Stomach (tissue), 9 donors: Measurements from ENCODE around the gene TMEM208. TPM values are rescaled to one million over a fixed set of nuclear protein-coding genes. Genes with fewer than 3 reads are reported as not detected.

Experiments
- DNase-seq, 2 donors: peaks; one replicate each; pipeline versions ENCODE4 v3.0.0 to v3.0.0-alpha.2; 2013 to 2019
- H3K27ac ChIP-seq, 5 donors: fragments of 200-600 bp in 4 of 5; sonication (generic) in 4 of 5; one replicate each; pipeline ENCODE4 v1.5.1; 2013 to 2019; ENCODE audit warnings: mild to moderate bottlenecking in 1 of 5, moderate library complexity in 1 of 5
- H3K27me3 ChIP-seq, 3 donors: fragments of 200-600 bp; sonication (generic); one replicate each; pipeline ENCODE4 v1.5.1; 2017 to 2019; ENCODE audit warnings: mixed run types in 1 of 3
- H3K36me3 ChIP-seq, 4 donors: fragments of 200-600 bp; sonication (generic); 1 replicate in 3 of 4; 2 replicates in 1 of 4; pipeline ENCODE4 v1.5.1; 2016 to 2019
- H3K4me1 ChIP-seq, 4 donors: fragments of 200-600 bp; sonication (generic); one replicate each; pipeline ENCODE4 v1.5.1; 2016 to 2019
- H3K4me3 ChIP-seq, 4 donors: fragments of 200-600 bp; sonication (generic) in 3 of 4; one replicate each; pipeline ENCODE4 v1.5.1; 2016 to 2019; ENCODE audit warnings: mild to moderate bottlenecking in 1 of 4
- H3K9me3 ChIP-seq, 4 donors: fragments of 200-600 bp; sonication (generic); one replicate each; pipeline ENCODE4 v1.5.1; 2016 to 2019
- EP300 ChIP-seq: sonication (generic); formaldehyde crosslinking; IDR thresholded peaks from one replicate; pipeline ENCODE4 v1.6.1; 2017; ENCODE audit warnings: antibody characterized with exemption
- POLR2A ChIP-seq, 4 donors: fragments of 450-650 bp; IDR thresholded peaks; one replicate each; pipeline ENCODE4 v1.6.1; 2016; ENCODE audit warnings: antibody characterized with exemption in 4 of 4, control low read depth in 2 of 4, mild to moderate bottlenecking in 1 of 4, moderate library complexity in 1 of 4
- POLR2AphosphoS5 ChIP-seq, 3 donors: sonication (generic); formaldehyde crosslinking; IDR thresholded peaks; one replicate each; pipeline ENCODE4 v1.6.1; 2016; ENCODE audit warnings: antibody characterized with exemption in 3 of 3
- WGBS, 5 donors: extraction: QIAGEN DNeasy Blood & Tissue Kit in 3 of 5; methylation state at CpG; one replicate each; pipeline versions ENCODE4 v1.1.5 to v1.1.7; 2013 to 2018; 5-methylcytosine and 5-hydroxymethylcytosine counted together
- intact Hi-C: fragments of 100-400 bp; cut with DNase I; formaldehyde crosslinking; loops from one replicate; pipeline ENCODE4 v1.15.1; 2023; ENCODE audit warnings: low total_unique reads
- polyA plus RNA-seq, 3 donors: library from polyadenylated mRNA; stranded (reverse); fragments of 200-250 nt; gene quantifications; one replicate each; pipeline ENCODE4 v1.2.3, GENCODE V29; 2013
- total RNA-seq, 5 donors: library from RNA; depleted of rRNA; stranded (reverse); fragments of >200 nt; gene quantifications; one replicate each; pipeline versions ENCODE4 v1.1.0 to v1.2.3, GENCODE V29; 2014 to 2016
- TF ChIP-seq, protein P1 (sequence below), 7 experiments: fragments of 450-650 bp in 4 of 7; fragments of 200-600 bp in 3 of 7; sonication (generic) in 3 of 7; IDR thresholded peaks; one replicate each; pipeline ENCODE4 v1.5.1; 2016 to 2019; ENCODE audit warnings: antibody characterized with exemption in 7 of 7, control low read depth in 2 of 7, mild to moderate bottlenecking in 1 of 7
- donor health status: healthy with polysubstance abuse.
- donor health status: Bipolar disorder and iron deficiency.
- donor health status: healthy.

TMEM208 gene
- total and polyA plus RNA-seq, 8 donors, result 8.7 to 141 (median 51.0) TPM

DNA sequence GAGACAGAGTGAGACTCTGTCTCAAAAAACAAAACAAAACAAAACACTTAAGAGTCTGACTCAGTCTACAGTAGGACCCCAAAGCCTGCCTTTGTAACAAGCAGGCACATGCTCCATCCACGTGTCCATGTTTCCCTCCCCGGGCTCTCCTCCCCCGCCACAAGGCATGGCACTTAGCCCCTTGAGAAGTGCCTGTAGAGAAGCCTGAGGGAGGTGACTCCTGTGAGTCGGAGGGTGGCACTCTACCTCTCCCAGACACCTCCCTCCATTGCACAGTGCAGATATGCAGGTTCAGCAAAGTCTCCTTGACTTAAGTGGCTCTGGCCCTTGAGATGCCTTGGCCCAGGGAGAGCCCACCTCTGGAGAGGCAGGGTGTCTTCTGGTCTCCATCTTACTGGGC lies 13.6 kb downstream of the TMEM208 start:
- no peak for DNase-seq
- Histone ChIP-seq H3K4me1 (peaks cover 40 to 66% (median 46%) of the 10 kb centered on the region in 4 donors), H3K27ac (peak overlapping the region; percentile 75 to 95 (median 87)), H3K27me3 (no peaks in the 10 kb centered on the region), H3K9me3 (no peaks in the 10 kb centered on the region), H3K36me3 (peaks cover 39 to 43% (median 42%) of the 10 kb centered on the region in 4 donors), H3K4me3 (no peak overlapping the region)
- TF ChIP-seq POLR2A (IDR thresholded peaks at IDR 0.05) (no peak), POLR2AphosphoS5 (IDR thresholded peaks at IDR 0.05) (no peak), EP300 (no peak)
- TF ChIP-seq, protein P1, sequence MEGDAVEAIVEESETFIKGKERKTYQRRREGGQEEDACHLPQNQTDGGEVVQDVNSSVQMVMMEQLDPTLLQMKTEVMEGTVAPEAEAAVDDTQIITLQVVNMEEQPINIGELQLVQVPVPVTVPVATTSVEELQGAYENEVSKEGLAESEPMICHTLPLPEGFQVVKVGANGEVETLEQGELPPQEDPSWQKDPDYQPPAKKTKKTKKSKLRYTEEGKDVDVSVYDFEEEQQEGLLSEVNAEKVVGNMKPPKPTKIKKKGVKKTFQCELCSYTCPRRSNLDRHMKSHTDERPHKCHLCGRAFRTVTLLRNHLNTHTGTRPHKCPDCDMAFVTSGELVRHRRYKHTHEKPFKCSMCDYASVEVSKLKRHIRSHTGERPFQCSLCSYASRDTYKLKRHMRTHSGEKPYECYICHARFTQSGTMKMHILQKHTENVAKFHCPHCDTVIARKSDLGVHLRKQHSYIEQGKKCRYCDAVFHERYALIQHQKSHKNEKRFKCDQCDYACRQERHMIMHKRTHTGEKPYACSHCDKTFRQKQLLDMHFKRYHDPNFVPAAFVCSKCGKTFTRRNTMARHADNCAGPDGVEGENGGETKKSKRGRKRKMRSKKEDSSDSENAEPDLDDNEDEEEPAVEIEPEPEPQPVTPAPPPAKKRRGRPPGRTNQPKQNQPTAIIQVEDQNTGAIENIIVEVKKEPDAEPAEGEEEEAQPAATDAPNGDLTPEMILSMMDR (IDR thresholded peaks at IDR 0.05), result no peak
- intact Hi-C loops, result no loop called here
- WGBS, 5 donors, result 69 to 78% (median 76%) methylated on average over 4 of the region's 4 CpGs

DNA sequence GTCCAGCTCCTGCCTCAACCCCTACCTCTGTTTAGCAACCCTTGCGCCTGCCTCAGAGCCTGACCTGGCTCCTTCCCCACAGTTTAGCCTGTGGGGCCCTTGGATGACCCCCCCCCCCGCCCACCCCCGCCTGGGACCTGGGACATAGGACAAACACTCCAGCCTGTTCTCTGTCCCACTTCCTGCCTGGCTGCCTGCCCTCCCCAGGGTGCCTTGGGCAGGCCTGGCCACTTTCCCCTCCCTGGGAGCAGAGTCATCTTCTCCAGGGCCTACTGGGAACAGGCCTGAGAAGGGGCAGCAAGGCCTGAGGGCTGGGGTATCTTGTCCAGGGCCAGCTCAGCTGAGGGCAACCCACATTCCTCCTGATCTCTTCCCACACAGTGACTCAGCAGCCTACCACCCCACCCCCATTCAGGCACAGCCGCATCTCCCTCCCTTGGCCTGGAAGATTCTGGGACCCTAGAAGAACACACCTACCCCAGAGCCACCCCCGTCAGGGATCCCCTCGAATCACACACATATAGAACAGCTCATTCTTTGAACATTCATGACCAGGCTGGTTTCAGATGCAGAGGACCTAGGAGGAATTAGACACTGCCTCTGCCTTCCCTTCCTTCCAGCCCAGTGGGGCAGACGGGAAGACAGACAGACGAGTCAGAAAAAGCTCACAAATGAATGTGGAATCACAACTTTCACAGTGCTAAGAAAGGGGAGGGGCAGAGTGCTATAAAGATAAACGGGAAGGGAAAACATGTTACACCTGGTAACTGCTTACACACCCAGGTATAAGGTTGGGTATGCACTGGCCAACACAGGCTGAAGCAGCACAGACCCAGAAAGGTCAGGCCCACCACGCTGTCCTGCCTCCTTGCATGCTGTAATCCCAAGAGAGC lies 14.3 kb downstream of the TMEM208 start:
- Histone ChIP-seq H3K9me3 (no peaks in the 10 kb centered on the region), H3K4me1 (peaks cover 45 to 73% (median 53%) of the 10 kb centered on the region in 4 donors), H3K36me3 (peaks cover 32 to 35% (median 35%) of the 10 kb centered on the region in 4 donors), H3K27me3 (no peaks in the 10 kb centered on the region), H3K4me3 (no peak overlapping the region), H3K27ac (peak overlapping the region; percentile 75 to 95 (median 87))
- 30 to 49% (median 47%) methylated on average over 7 to 10 of the region's 10 CpGs for WGBS, 5 donors
- TF ChIP-seq POLR2AphosphoS5 (IDR thresholded peaks at IDR 0.05), result peak; percentile 7 to 36 (median 10)
- no peak for TF ChIP-seq EP300
- DNase-seq, result peak; percentile 38 to 91
- intact Hi-C loops, result no loop called here

DNA sequence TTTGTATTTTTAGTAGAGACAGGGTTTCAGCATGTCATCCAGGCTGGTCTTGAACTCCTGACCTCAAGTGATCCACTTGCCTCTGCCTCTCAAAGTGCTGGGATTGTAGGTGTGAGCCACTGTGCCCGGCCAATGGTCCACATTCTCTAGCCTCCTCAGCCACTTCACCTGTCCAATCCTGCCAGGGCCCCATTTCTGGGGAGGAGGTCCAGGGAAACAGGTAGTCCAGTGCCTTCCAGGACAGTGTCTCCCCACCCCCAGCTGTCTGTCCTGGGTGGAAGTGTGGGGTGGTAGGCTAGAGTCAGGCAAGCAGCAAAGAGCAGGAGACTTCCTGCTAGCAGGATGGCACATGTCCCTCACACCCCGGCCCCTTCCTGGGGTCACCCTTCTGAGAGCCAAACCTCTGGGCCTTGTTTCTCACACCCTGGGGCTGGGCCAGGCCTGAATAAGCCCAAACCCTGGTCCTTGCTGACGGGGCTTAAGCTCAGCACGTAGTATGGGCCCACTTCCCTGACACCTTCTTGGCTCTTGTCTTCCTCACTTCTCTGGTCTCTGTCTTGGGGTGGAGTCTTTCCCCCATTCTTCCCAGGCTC lies 15.3 kb downstream of the TMEM208 start:
- no peak for DNase-seq
- peaks cover 45 to 76% (median 61%) of the 10 kb centered on the region in 4 donors for H3K4me1 ChIP-seq
- H3K9me3 ChIP-seq, result no peaks in the 10 kb centered on the region
- 72 to 90% (median 86%) methylated on average over 4 of the region's 4 CpGs for WGBS, 5 donors
- peaks cover 22 to 26% (median 25%) of the 10 kb centered on the region in 4 donors for H3K36me3 ChIP-seq
- intact Hi-C loops, result no loop called here
- peak overlapping the region; percentile 13 to 95 (median 87) for H3K27ac ChIP-seq
- no peaks in the 10 kb centered on the region for H3K27me3 ChIP-seq
- TF ChIP-seq EP300 (no peak), POLR2AphosphoS5 (IDR thresholded peaks at IDR 0.05) (no peak), POLR2A (IDR thresholded peaks at IDR 0.05) (no peak)
- TF ChIP-seq, protein P1 (IDR thresholded peaks at IDR 0.05), result no peak
- H3K4me3 ChIP-seq, result no peak overlapping the region

DNA sequence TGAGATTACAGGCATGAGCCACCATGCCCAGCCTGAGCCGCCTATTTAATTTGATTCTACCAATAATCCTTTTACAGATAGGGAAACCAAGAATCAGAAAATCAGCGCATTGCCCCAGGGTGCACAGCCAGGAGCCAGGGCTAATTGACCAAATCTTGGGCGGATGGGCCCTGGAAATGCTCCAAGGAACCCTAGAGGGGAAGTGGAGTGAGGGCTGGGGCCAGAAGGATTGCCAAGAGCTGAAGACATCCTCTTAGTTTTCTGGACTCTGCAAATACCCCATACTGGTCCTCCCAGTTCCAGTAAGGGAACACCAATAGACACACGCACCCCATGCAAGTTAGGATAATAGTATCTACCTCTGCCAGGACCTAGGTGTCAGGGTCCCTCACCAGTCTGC lies 16.6 kb downstream of the TMEM208 start:
- no peak for TF ChIP-seq POLR2A (IDR thresholded peaks at IDR 0.05)
- TF ChIP-seq POLR2AphosphoS5 (IDR thresholded peaks at IDR 0.05), result no peak
- WGBS, 5 donors, result 78 to 88% (median 83%) methylated on average over 4 of the region's 4 CpGs
- peaks cover 0 to 6% (median 4%) of the 10 kb centered on the region in 3 donors for H3K27me3 ChIP-seq
- intact Hi-C loops, result no loop called here
- no peaks in the 10 kb centered on the region for H3K9me3 ChIP-seq
- H3K27ac ChIP-seq, result peak overlapping the region; percentile 32 to 95 (median 89)
- peaks cover 10 to 13% (median 12%) of the 10 kb centered on the region in 4 donors for H3K36me3 ChIP-seq
- DNase-seq, result no peak
- H3K4me3 ChIP-seq, result no peak overlapping the region
- peaks cover 55 to 86% (median 71%) of the 10 kb centered on the region in 4 donors for H3K4me1 ChIP-seq

DNA sequence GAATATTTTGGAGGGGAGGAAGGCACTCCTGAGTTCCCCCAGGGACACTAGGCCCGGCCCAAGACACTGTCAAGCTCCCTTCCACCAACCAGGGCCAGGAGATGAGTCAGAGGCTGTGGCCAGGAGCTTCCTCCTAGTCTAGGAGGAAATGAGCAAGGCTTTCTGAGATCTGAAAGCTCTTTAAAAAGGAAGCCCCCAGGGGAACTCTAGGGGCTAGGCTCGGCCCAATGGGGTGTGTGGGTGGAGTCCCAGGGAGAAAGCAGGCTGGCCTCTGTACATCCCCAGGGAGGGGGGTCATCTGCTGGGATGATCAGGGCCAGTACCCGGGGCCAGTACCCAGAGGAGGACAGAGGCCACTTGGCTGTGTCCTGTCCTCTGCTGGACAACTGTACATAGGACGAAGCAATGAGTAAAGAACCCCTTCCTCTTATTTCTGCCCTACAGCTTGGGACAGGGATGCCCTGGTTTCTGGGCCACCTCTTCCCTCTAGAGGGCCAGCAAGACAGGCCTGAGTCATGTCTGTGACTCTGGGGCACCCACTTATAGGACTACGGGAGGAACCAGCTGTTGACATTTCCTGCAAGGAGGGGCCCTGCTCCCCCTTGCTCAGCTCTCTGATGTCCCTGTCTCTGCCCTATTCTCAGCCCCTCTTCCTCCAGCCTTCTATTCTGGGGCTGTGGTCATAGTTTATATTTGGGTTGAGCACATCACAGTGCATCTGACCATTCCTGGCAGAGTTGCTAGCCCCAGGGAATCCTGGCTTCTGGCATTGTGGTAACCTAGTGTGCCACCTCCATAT lies 17.7 kb downstream of the TMEM208 start:
- no peaks in the 10 kb centered on the region for H3K9me3 ChIP-seq
- TF ChIP-seq, protein P1 (IDR thresholded peaks at IDR 0.05), result no peak
- TF ChIP-seq POLR2A (IDR thresholded peaks at IDR 0.05), result no peak
- TF ChIP-seq POLR2AphosphoS5 (IDR thresholded peaks at IDR 0.05), result peak in 2 of 3 donors; percentile 18 to 22
- TF ChIP-seq EP300, result no peak
- 35 to 50% (median 49%) methylated on average over 5 of the region's 5 CpGs for whole genome bisulfite sequencing, 5 donors
- peak overlapping the region; percentile 87 to 95 (median 89) for H3K27ac ChIP-seq
- peaks cover 62 to 93% (median 80%) of the 10 kb centered on the region in 4 donors for H3K4me1 ChIP-seq
- peaks cover 0 to 2% (median 1%) of the 10 kb centered on the region in 4 donors for H3K36me3 ChIP-seq
- peaks cover 0 to 18% (median 13%) of the 10 kb centered on the region in 3 donors for H3K27me3 ChIP-seq
- peak; percentile 68 to 69 for DNase-seq
- intact Hi-C loops, result no loop called here
- no peak overlapping the region for H3K4me3 ChIP-seq
